Mesenchymal stem cell (in vitro differentiated cells and primary cell): Measurements from ENCODE around the gene C6orf62.

ENCODE experiments used
- DNase-seq: peaks from one replicate; pipeline ENCODE4 v3.0.0-alpha.2; 2013
- H2AFZ ChIP-seq: one replicate; pipeline ENCODE4 v1.6.1; 2013; ENCODE audit warnings: low read depth, mild to moderate bottlenecking, control low read depth, inconsistent platforms, low read length, moderate library complexity
- H2AK5ac ChIP-seq: 2 replicates; pipeline ENCODE4 v1.6.1; 2013; ENCODE audit warnings: low read length, moderate library complexity, mild to moderate bottlenecking, inconsistent platforms; ENCODE audit not compliant: severe bottlenecking
- H2BK120ac ChIP-seq: one replicate; pipeline ENCODE4 v1.6.1; 2013; ENCODE audit warnings: low read depth, mild to moderate bottlenecking, inconsistent platforms, low read length, moderate library complexity
- H2BK12ac ChIP-seq, 2 experiments: one replicate each; pipeline ENCODE4 v1.6.1; 2013; ENCODE audit warnings: inconsistent platforms in 2 of 2, low read length in 2 of 2, mild to moderate bottlenecking in 2 of 2, moderate library complexity in 2 of 2, control low read depth in 1 of 2
- H2BK15ac ChIP-seq: one replicate; pipeline ENCODE4 v1.6.1; 2013; ENCODE audit warnings: mild to moderate bottlenecking, low read depth, inconsistent platforms; ENCODE audit not compliant: poor library complexity, severe bottlenecking
- H2BK5ac ChIP-seq: 2 replicates; pipeline ENCODE4 v1.6.1; 2013; ENCODE audit warnings: low read depth, mild to moderate bottlenecking, low read length, control low read depth, inconsistent platforms; ENCODE audit not compliant: poor library complexity, severe bottlenecking
- H3K14ac ChIP-seq, 2 experiments: one replicate each; pipeline ENCODE4 v1.6.1; 2013; ENCODE audit warnings: inconsistent platforms in 2 of 2, low read length in 2 of 2, control low read depth in 1 of 2, mild to moderate bottlenecking in 1 of 2, moderate library complexity in 1 of 2
- H3K18ac ChIP-seq, 2 experiments: one replicate each; pipeline ENCODE4 v1.6.1; 2013; ENCODE audit warnings: inconsistent platforms in 2 of 2, low read length in 2 of 2, control low read depth in 1 of 2, low read depth in 1 of 2, mild to moderate bottlenecking in 1 of 2
- H3K23ac ChIP-seq, 2 experiments: one replicate each; pipeline ENCODE4 v1.6.1; 2013; ENCODE audit warnings: inconsistent platforms in 2 of 2, low read length in 2 of 2, mild to moderate bottlenecking in 2 of 2, moderate library complexity in 2 of 2, control low read depth in 1 of 2
- H3K27ac ChIP-seq: 2 replicates; pipeline ENCODE4 v1.5.1; 2013; ENCODE audit warnings: mild to moderate bottlenecking, moderate library complexity, low read length, control low read depth, inconsistent platforms; ENCODE audit not compliant: poor library complexity, severe bottlenecking
- H3K27me3 ChIP-seq, 2 experiments: 2 replicates each; pipeline versions ENCODE4 v1.6.1 to v1.7.0; 2013; ENCODE audit warnings: low read length in 2 of 2, mild to moderate bottlenecking in 2 of 2, moderate library complexity in 2 of 2, control low read depth in 1 of 2, inconsistent platforms in 1 of 2; ENCODE audit not compliant: control insufficient read depth in 1 of 2, insufficient read depth in 1 of 2
- H3K36me3 ChIP-seq, 2 experiments: 2 replicates each; pipeline versions ENCODE4 v1.6.1 to v1.7.0; 2013; ENCODE audit warnings: low read length in 2 of 2, control low read depth in 1 of 2, inconsistent platforms in 1 of 2, low read depth in 1 of 2, mild to moderate bottlenecking in 1 of 2; ENCODE audit not compliant: insufficient read depth in 2 of 2, control insufficient read depth in 1 of 2
- H3K4ac ChIP-seq, 2 experiments: one replicate each; pipeline ENCODE4 v1.6.1; 2013; ENCODE audit warnings: inconsistent platforms in 2 of 2, low read length in 2 of 2, mild to moderate bottlenecking in 2 of 2, moderate library complexity in 2 of 2, control low read depth in 1 of 2, low read depth in 1 of 2
- H3K4me1 ChIP-seq: 2 replicates; pipeline ENCODE4 v1.6.1; 2013; ENCODE audit warnings: low read depth, low read length, control low read depth; ENCODE audit not compliant: control insufficient read depth, insufficient read depth
- H3K4me2 ChIP-seq: 2 replicates; pipeline ENCODE4 v1.6.1; 2013; ENCODE audit warnings: low read length, mild to moderate bottlenecking, inconsistent platforms; ENCODE audit not compliant: poor library complexity, severe bottlenecking
- H3K4me3 ChIP-seq, 2 experiments: 2 replicates each; pipeline versions ENCODE4 v1.5.1 to v1.7.0; 2013; ENCODE audit warnings: low read length in 2 of 2, mild to moderate bottlenecking in 2 of 2, control low read depth in 1 of 2, low read depth in 1 of 2; ENCODE audit not compliant: insufficient read depth in 1 of 2
- H3K79me1 ChIP-seq: replicated peaks from 2 replicates; pipeline ENCODE4 v1.6.1; 2013; ENCODE audit warnings: mild to moderate bottlenecking, control low read depth, low read length, inconsistent platforms; ENCODE audit not compliant: poor library complexity, severe bottlenecking
- H3K9ac ChIP-seq: 2 replicates; pipeline ENCODE4 v1.7.0; 2013; ENCODE audit warnings: mild to moderate bottlenecking, low read length, moderate library complexity
- H3K9me3 ChIP-seq: 2 replicates; pipeline ENCODE4 v1.7.0; 2013; ENCODE audit warnings: mild to moderate bottlenecking, low read length; ENCODE audit not compliant: control insufficient read depth
- H4K8ac ChIP-seq: one replicate; pipeline ENCODE4 v1.6.1; 2013; ENCODE audit warnings: inconsistent platforms, mild to moderate bottlenecking, low read length, moderate library complexity
- H4K91ac ChIP-seq: one replicate; pipeline ENCODE4 v1.6.1; 2013; ENCODE audit warnings: mild to moderate bottlenecking, low read length, inconsistent platforms
- WGBS: methylation state at CpG from one replicate; pipeline ENCODE4 v1.1.7; 2013; ENCODE audit warnings: mixed read lengths; 5-methylcytosine and 5-hydroxymethylcytosine counted together

The C6orf62 gene

GRCh38 chr6:24655215-24655614 is 63.7 kb downstream of the C6orf62 start:
- Histone ChIP-seq H3K27me3 (no peaks in the 10 kb centered on the region), H2BK5ac (no peak overlapping the region), H3K23ac (no peak overlapping the region), H3K14ac (no peak overlapping the region), H2BK12ac (no peak overlapping the region), H2BK120ac (no peak overlapping the region), H3K27ac (no peak overlapping the region), H2AK5ac (no peak overlapping the region), H2BK15ac (no peak overlapping the region), H3K4ac (no peak overlapping the region), H3K18ac (no peak overlapping the region), H3K9me3 (no peaks in the 10 kb centered on the region), H3K79me1 (peaks cover 28% of the 10 kb centered on the region), H4K91ac (no peak overlapping the region), H3K4me1 (no peaks in the 10 kb centered on the region), H2AFZ (no peak overlapping the region), H3K9ac (no peak overlapping the region), H3K4me3 (no peak overlapping the region), H3K4me2 (no peak overlapping the region), H4K8ac (no peak overlapping the region), H3K36me3 (peaks cover 7 to 83% of the 10 kb centered on the region in 2 experiments)
- no peak for DNase-seq
- 100% methylated on average over 1 of the region's 1 CpG for WGBS
